HL-60 (cell line): ENCODE results near the gene CCDC57.

Experiments used
- CTCF ChIP-seq: IDR thresholded peaks from one replicate; pipeline ENCODE4 v1.5.1; 2011; ENCODE audit warnings: low read length, control low read depth, inconsistent platforms; ENCODE audit not compliant: insufficient read depth
- REST ChIP-seq: IDR thresholded peaks from 2 replicates; pipeline ENCODE4 v1.6.1; 2012; ENCODE audit warnings: low read depth; ENCODE audit not compliant: insufficient replicate concordance

- TF ChIP-seq CTCF, result no peak
- no peak for TF ChIP-seq REST
These were observed 154.3 kb downstream of the CCDC57 start for GRCh38 chr17:82058230-82058854.
